AG10803 (cell line): Measurements from ENCODE around the gene CGB2.

Experiments
- DNase-seq: peaks from one replicate; pipeline ENCODE4 v3.0.0; 2010; ENCODE audit warnings: low read depth
- H3K4me3 ChIP-seq: 2 replicates; pipeline ENCODE4 v1.5.1; 2011; ENCODE audit warnings: mild to moderate bottlenecking, low read length, control low read depth
- CTCF ChIP-seq: conservative IDR thresholded peaks from 2 replicates; pipeline ENCODE4 v1.5.1; 2011; ENCODE audit warnings: mild to moderate bottlenecking, low read length, control low read depth, inconsistent platforms

Gene CGB2

DNA sequence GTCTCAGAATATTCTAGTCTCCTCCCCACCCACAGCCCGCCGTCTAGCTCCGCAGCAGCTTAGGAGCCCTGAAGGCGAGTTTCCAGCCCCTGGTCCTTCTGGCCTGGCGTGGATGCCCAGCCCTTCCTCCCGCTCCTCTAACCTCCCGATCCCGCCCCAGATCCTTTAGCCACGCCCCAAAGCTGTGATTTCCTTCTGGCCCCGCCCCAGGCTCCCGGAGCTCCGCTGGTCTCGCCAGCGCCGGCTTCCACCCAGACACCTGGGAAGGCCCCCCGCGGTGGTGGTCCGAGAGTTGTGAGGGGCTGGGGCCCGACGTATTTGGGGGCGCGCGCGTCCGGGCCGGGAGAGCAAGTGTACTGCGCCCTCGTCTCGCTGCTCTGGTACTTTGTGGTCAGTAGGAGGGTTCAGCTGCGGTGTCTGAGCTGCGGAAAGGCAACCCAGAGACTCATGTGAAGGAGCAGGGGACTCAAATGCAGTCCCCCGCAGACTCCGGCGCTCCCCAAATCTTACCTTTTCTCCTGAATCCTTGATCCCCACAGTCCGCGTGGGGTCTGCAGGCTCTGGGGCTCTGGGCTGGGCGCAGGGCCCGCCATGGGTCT, 26.0 kb downstream of the CGB2 start, which contains the start of gene CGB7:
TSS of gene CGB7 (minus strand) at position 114 of the 599 bp plus-strand sequence. CDS start 2,374 bp downstream, outside the sequence.
- no peak for TF ChIP-seq CTCF
- DNase-seq, result peak; percentile 56
- peak within 1 kb of the TSS; percentile 65 for H3K4me3 ChIP-seq

GRCh38 chr19:49058562-49058961, 26.9 kb downstream of the CGB2 start:
- TF ChIP-seq CTCF, result no peak
- no peak overlapping the region for H3K4me3 ChIP-seq
- DNase-seq, result peak; percentile 53

DNA sequence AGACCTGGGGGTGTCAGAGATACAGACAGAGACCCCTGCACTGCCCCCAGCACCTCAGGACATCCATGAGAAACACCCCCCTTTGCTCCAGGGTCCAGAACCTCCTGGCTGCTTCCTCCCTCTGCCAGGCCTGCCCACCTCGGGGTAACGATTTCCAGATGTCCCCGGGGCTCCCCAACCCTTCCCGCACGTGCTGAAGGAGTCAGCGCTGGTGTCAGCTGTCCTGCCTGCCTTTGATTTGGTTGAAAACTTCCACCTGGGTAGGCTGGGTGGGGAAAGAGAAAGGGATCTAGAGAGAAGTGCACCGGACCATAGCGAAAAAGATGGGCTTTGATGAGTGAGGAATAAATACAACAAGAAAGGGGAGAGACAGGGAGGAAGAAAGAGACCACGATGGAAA, 27.4 kb downstream of the CGB2 start:
- H3K4me3 ChIP-seq, result no peak overlapping the region
- no peak for DNase-seq
- no peak for TF ChIP-seq CTCF

DNA sequence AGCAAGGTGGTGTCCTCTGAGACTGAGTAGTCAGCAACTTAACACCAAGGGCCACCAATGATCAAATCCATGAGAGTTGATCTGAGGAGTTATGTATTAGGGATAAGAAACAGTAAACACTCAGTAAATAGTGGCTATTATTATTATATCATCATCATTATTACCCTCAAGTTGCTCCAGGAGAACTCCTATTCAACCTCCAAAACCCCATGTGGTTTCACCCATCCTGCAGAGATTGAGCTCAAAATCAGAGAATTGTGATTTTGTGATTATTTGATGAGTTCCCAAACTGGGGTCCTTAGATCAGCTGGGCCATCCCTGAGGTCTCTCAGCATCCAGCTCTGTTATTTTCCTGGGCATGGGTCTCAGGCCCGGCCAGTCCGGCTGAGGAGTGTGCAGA, 29.3 kb downstream of the CGB2 start:
- no peak overlapping the region for H3K4me3 ChIP-seq
- no peak for DNase-seq
- no peak for TF ChIP-seq CTCF

DNA sequence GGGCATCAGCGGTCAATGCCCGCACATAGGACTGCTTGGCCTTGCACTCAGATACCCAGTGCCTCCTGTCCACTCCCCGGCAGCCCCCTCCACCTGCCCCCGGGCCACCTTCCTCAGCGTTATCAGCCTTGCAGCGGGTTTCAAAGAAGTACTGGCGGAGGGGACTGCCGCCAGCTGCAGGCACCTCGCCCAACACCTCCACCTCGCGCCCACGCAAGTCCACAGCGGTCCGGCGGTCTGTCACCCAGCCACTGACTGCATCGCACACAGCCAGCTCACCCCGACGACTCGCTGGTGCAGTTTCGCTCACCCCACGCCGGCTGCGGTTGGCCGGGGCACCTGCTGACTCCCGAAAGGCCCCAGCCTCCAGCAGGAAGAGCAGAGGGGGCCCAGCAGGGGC, 29.8 kb downstream of the CGB2 start:
- no peak for TF ChIP-seq CTCF
- DNase-seq, result no peak
- H3K4me3 ChIP-seq, result no peak overlapping the region

DNA sequence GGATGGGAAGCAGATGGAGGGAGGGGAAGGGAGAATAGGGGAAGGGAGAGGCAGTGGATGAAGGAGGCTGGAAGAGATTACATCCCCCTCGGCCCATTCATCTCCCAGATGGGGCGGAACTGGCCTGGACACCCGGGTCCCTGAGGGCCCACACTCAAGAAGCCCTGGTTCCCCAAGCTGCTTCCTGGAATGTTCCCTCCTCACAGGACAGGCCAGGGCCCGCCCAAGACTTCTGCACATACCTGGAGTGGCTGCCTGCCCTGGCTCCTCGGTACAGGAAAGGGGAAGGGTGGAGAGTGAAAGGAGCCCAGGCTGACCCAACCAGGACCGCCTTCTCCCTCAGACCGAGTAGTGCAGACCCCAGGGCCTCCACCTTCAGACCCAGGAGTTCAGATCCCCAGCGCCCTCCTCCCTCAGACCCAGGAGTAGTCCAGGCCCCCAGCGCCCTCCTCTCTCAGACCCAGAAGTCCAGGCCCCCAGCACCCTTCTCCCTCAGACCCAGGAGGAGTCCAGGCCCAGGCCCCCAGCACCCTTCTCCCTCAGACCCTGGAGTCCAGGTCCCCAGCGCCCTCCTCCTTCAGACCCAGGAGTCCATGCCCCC, 32.4 kb downstream of the CGB2 start:
- DNase-seq, result no peak
- no peak for TF ChIP-seq CTCF
- peak overlapping the region; percentile 29 for H3K4me3 ChIP-seq
